ENCODE measurements around the gene ELK3.

Gene ELK3

DNA sequence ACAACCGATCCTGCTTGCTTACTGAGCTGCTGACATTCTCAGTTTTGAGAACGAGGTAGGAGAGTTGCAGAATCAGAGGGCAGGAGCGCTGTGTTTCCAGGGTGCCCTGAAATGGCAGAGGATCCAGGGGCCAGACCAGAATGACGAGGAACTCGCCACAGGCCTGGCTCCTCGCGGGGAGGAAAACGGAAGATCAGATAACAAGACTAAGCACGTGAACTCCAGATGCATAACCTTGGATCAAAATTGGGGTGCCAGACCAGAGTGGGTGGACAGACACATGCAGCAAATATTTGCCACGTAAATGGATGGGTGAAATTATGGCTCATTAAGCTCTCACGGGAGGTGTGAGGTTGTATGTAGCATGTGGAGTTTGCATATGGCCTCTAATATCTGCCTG is 46.5 kb downstream of the ELK3 start:
- H3K27ac ChIP-seq (replicated peaks) = no peak overlapping the region
- no peak for TF ChIP-seq SPI1 (IDR thresholded peaks at IDR 0.05; ENCODE audit: borderline replicate concordance, low read depth)
- TF ChIP-seq, protein P1, sequence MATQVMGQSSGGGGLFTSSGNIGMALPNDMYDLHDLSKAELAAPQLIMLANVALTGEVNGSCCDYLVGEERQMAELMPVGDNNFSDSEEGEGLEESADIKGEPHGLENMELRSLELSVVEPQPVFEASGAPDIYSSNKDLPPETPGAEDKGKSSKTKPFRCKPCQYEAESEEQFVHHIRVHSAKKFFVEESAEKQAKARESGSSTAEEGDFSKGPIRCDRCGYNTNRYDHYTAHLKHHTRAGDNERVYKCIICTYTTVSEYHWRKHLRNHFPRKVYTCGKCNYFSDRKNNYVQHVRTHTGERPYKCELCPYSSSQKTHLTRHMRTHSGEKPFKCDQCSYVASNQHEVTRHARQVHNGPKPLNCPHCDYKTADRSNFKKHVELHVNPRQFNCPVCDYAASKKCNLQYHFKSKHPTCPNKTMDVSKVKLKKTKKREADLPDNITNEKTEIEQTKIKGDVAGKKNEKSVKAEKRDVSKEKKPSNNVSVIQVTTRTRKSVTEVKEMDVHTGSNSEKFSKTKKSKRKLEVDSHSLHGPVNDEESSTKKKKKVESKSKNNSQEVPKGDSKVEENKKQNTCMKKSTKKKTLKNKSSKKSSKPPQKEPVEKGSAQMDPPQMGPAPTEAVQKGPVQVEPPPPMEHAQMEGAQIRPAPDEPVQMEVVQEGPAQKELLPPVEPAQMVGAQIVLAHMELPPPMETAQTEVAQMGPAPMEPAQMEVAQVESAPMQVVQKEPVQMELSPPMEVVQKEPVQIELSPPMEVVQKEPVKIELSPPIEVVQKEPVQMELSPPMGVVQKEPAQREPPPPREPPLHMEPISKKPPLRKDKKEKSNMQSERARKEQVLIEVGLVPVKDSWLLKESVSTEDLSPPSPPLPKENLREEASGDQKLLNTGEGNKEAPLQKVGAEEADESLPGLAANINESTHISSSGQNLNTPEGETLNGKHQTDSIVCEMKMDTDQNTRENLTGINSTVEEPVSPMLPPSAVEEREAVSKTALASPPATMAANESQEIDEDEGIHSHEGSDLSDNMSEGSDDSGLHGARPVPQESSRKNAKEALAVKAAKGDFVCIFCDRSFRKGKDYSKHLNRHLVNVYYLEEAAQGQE (IDR thresholded peaks at IDR 0.05; ENCODE audit: insufficient replicate concordance, low read depth) = no peak
- no peak for TF ChIP-seq GABPA (IDR thresholded peaks at IDR 0.05; ENCODE audit: low read depth)
- TF ChIP-seq POLR2AphosphoS5 (IDR thresholded peaks at IDR 0.05; ENCODE audit: low read depth) = no peak
- TF ChIP-seq CTCF (IDR thresholded peaks at IDR 0.05; ENCODE audit: insufficient read depth, low read length) = no peak
- no peak for DNase-seq (ENCODE audit: low read depth in 1 of 2, low spot score in 1 of 2)
- no peaks in the 10 kb centered on the region for H3K27me3 ChIP-seq (ENCODE audit: insufficient read depth, poor library complexity, severe bottlenecking)
- H3K4me3 ChIP-seq (replicated peaks; ENCODE audit: insufficient read depth, low read length) = no peak overlapping the region

DNA sequence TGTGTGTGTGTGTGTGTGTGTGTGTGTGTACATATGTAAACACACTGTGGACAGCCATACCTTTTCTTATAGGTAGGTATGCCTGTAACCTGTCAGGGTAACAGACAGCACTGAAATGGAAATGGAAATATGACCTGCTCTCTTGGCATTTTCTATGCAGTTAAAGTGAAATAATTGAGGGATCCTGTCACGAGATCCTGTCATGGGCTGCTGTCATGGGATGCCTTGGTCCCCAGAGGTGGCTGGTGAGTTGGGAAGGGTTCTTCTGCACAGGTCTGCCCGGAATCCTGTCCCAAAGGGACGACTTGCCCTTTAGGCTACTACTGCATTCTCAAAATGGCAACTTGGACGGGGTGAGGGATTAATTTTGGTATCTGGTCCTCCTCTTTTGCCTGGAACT is 47.3 kb downstream of the ELK3 start:
- no peak for DNase-seq (ENCODE audit: low read depth in 1 of 2, low spot score in 1 of 2)
- Histone ChIP-seq H3K27me3 (ENCODE audit: insufficient read depth, poor library complexity, severe bottlenecking) (no peaks in the 10 kb centered on the region), H3K27ac (replicated peaks) (no peak overlapping the region), H3K4me3 (replicated peaks; ENCODE audit: insufficient read depth, low read length) (no peak overlapping the region)
- TF ChIP-seq, protein P1 (IDR thresholded peaks at IDR 0.05; ENCODE audit: insufficient replicate concordance, low read depth) = no peak
- TF ChIP-seq GABPA (IDR thresholded peaks at IDR 0.05; ENCODE audit: low read depth) (no peak), SPI1 (IDR thresholded peaks at IDR 0.05; ENCODE audit: borderline replicate concordance, low read depth) (no peak), POLR2AphosphoS5 (IDR thresholded peaks at IDR 0.05; ENCODE audit: low read depth) (no peak), CTCF (IDR thresholded peaks at IDR 0.05; ENCODE audit: insufficient read depth, low read length) (no peak)

- Histone ChIP-seq H3K27me3 (ENCODE audit: insufficient read depth, poor library complexity, severe bottlenecking) (no peaks in the 10 kb centered on the region), H3K27ac (replicated peaks) (no peak overlapping the region), H3K4me3 (replicated peaks; ENCODE audit: insufficient read depth, low read length) (no peak overlapping the region)
- TF ChIP-seq POLR2AphosphoS5 (IDR thresholded peaks at IDR 0.05; ENCODE audit: low read depth) (no peak), SPI1 (IDR thresholded peaks at IDR 0.05; ENCODE audit: borderline replicate concordance, low read depth) (no peak), GABPA (IDR thresholded peaks at IDR 0.05; ENCODE audit: low read depth) (no peak), CTCF (IDR thresholded peaks at IDR 0.05; ENCODE audit: insufficient read depth, low read length) (no peak)
- TF ChIP-seq, protein P1 (IDR thresholded peaks at IDR 0.05; ENCODE audit: insufficient replicate concordance, low read depth) = no peak
- DNase-seq (ENCODE audit: low read depth in 1 of 2, low spot score in 1 of 2) = no peak
Measured at GRCh38 chr12:96241846-96242256, 47.7 kb downstream of the ELK3 start.
